Activated CD8-positive, alpha-beta T cell treated with anti-CD3 and anti-CD28 coated beads for 36 hours (primary cell): ENCODE data around the gene PDIA5. TPM values are rescaled to one million over a fixed set of nuclear protein-coding genes. Genes with fewer than 3 reads are reported as not detected.

Experiments
- ATAC-seq: fragments of 200-7000 bp; cut with Tn5 transposase; one replicate; pipeline ENCODE4 v1.10.0; 2021; ENCODE audit warnings: mild to moderate bottlenecking, moderate library complexity
- CTCF ChIA-PET: fragments of 350-600 bp; sonication (Branson Sonifier 250); formaldehyde crosslinking; loops from one replicate; lab custom pipeline; 2021; ENCODE audit warnings: antibody characterized with exemption; lab: Charles Lee
- POLR2A ChIA-PET: fragments of 350-600 bp; sonication (Branson Sonifier 250); formaldehyde crosslinking; loops from one replicate; lab custom pipeline; 2021; ENCODE audit warnings: antibody characterized with exemption; lab: Charles Lee
- DNase-seq: peaks from one replicate; pipeline ENCODE4 v3.0.0-alpha.2; 2020
- H3K27ac Mint-ChIP-seq: one replicate; pipeline ENCODE4 v1.8.0; 2021; ENCODE audit warnings: mild to moderate bottlenecking, mixed read lengths
- H3K27me3 Mint-ChIP-seq: one replicate; pipeline ENCODE4 v1.8.0; 2021; ENCODE audit warnings: mixed read lengths
- H3K36me3 Mint-ChIP-seq: one replicate; pipeline ENCODE4 v1.8.0; 2021; ENCODE audit warnings: low read depth, mixed read lengths
- H3K4me1 Mint-ChIP-seq: one replicate; pipeline ENCODE4 v1.8.0; 2021; ENCODE audit warnings: low read depth, mixed read lengths
- H3K4me3 Mint-ChIP-seq: one replicate; pipeline ENCODE4 v1.8.0; 2021; ENCODE audit warnings: mild to moderate bottlenecking, moderate library complexity, mixed read lengths
- H3K9me3 Mint-ChIP-seq: one replicate; pipeline ENCODE4 v1.8.0; 2021; ENCODE audit warnings: mixed read lengths
- intact Hi-C: fragments of 100-400 bp; cut with micrococcal nuclease; formaldehyde crosslinking; loops from one replicate; pipeline ENCODE4 v1.10.0; 2022
- total RNA-seq, 2 experiments: library from RNA; stranded (reverse); gene quantifications; one replicate each; pipeline ENCODE4 v1.2.3, GENCODE V29; 2021
- TF ChIP-seq, protein P1 (sequence below): fragments of 200-600 bp; IDR thresholded peaks from one replicate; pipeline ENCODE4 v1.8.0; 2022; ENCODE audit warnings: antibody characterized with exemption, mild to moderate bottlenecking

The PDIA5 gene
- total RNA-seq, 2 experiments from 2014 or later, result 17.9 to 19.0 TPM

DNA sequence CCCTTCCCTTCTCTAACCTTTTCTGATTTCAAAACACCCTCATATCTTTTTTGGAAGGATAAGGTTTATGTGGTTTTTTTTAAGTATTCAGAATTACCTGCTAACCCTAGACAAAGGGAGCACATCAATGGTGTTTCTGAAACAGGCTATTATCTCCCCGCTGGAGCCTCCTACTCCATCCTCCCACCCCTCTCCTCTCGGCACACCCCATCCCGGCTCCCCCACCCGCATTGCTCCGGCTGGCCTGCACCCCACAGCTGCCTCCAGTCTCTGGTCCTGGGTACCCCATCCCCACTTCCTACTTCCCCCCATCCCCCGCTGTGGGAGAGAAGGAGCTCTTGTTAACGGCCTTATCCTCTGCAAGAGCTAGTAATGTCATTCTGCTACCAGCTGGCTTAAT, 59.2 kb downstream of the PDIA5 start:
- no peak overlapping the region for H3K4me3 Mint-ChIP-seq

DNA sequence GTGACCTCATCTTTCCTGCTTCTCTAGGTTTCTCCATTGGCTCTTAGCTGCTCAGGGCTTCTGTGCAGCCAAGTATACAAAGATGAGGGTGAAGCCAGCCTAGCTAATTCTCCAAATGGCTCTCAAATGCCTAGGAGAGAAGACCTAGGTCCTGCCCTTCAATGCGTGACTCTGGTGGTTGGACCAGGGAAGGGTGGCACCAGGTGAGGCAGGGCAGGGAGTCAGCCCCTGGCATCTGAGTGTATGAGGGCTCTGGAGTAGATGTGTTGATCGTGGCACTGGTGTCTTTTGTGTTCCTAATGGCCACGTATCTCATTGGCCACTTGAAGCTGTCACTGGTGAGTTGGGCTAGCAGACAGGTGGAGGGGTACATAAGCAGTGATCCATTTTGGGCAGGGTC, 59.8 kb downstream of the PDIA5 start:
- POLR2A ChIA-PET, result no interaction called here
- Mint-ChIP-seq H3K4me3 (no peak overlapping the region), H3K36me3 (peaks cover 22% of the 10 kb centered on the region), H3K4me1 (no peaks in the 10 kb centered on the region), H3K9me3 (no peaks in the 10 kb centered on the region), H3K27ac (no peak overlapping the region), H3K27me3 (no peaks in the 10 kb centered on the region)
- intact Hi-C loops, result no loop called here
- ATAC-seq (no peak), DNase-seq (no peak)
- TF ChIP-seq, protein P1, sequence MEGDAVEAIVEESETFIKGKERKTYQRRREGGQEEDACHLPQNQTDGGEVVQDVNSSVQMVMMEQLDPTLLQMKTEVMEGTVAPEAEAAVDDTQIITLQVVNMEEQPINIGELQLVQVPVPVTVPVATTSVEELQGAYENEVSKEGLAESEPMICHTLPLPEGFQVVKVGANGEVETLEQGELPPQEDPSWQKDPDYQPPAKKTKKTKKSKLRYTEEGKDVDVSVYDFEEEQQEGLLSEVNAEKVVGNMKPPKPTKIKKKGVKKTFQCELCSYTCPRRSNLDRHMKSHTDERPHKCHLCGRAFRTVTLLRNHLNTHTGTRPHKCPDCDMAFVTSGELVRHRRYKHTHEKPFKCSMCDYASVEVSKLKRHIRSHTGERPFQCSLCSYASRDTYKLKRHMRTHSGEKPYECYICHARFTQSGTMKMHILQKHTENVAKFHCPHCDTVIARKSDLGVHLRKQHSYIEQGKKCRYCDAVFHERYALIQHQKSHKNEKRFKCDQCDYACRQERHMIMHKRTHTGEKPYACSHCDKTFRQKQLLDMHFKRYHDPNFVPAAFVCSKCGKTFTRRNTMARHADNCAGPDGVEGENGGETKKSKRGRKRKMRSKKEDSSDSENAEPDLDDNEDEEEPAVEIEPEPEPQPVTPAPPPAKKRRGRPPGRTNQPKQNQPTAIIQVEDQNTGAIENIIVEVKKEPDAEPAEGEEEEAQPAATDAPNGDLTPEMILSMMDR, result no peak
- CTCF ChIA-PET, result no interaction called here

More for the DNA sequence above, 59.2 kb downstream of the PDIA5 start:
- Mint-ChIP-seq H3K36me3 (peaks cover 20% of the 10 kb centered on the region), H3K27me3 (no peaks in the 10 kb centered on the region), H3K27ac (no peak overlapping the region), H3K9me3 (no peaks in the 10 kb centered on the region), H3K4me1 (no peaks in the 10 kb centered on the region)
- no peak for ATAC-seq
- TF ChIP-seq, protein P1, result no peak
- no peak for DNase-seq
- POLR2A ChIA-PET, result no interaction called here
- intact Hi-C loops, result no loop called here
- CTCF ChIA-PET, result no interaction called here

DNA sequence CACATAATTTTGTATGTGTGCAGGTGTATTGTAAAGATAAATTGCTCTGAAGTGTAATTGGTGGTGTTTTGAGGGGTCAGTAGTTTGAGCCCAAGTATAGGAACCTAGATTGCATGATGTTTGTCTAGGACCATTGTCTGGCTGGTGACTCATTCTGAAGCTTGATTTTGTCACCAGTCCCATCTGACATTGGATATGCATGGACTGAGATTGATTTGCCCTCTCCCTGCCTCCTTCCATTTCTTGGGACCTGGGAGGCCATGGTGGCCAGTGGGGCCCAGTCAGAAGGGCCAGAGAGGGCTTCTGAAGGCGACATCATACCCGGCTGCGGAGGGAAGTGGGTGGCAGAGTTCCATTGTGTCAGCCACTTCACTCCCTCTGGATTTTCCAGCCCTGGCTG, 62.3 kb downstream of the PDIA5 start:
- no peaks in the 10 kb centered on the region for H3K27me3 Mint-ChIP-seq
- H3K36me3 Mint-ChIP-seq, result peaks cover 22% of the 10 kb centered on the region
- H3K27ac Mint-ChIP-seq, result no peak overlapping the region
- intact Hi-C loops, result no loop called here
- no peaks in the 10 kb centered on the region for H3K9me3 Mint-ChIP-seq
- ATAC-seq (no peak), DNase-seq (no peak)
- POLR2A ChIA-PET, result no interaction called here
- no peaks in the 10 kb centered on the region for H3K4me1 Mint-ChIP-seq
- no peak overlapping the region for H3K4me3 Mint-ChIP-seq
- CTCF ChIA-PET, result no interaction called here
- TF ChIP-seq, protein P1, result no peak

DNA sequence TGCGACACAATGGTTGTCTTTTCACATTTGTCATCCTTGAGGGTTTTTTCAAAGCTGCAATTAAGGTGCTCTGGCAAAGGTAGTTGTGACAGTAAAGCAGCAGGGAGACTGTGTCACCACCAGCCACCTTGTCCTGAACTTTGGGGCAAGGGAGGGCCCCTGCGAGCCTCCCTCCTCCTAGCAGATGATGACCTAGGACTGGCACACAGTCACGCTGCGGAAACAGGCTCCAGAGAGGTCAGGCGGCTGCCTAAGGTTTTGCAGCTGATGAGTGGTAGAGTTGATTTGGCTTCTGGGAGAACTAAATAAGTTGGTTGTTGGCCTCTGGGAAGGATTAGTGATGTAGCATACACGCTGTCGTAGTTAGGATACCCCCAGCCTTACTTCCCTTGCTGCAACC, 62.7 kb downstream of the PDIA5 start:
- ChIA-PET POLR2A (no interaction called here), CTCF (no interaction called here)
- no peak for DNase-seq
- TF ChIP-seq, protein P1, result no peak
- Mint-ChIP-seq H3K36me3 (peaks cover 22% of the 10 kb centered on the region), H3K4me1 (no peaks in the 10 kb centered on the region), H3K27ac (no peak overlapping the region), H3K4me3 (no peak overlapping the region), H3K9me3 (no peaks in the 10 kb centered on the region), H3K27me3 (no peaks in the 10 kb centered on the region)
- ATAC-seq, result no peak
- intact Hi-C loops, result no loop called here

DNA sequence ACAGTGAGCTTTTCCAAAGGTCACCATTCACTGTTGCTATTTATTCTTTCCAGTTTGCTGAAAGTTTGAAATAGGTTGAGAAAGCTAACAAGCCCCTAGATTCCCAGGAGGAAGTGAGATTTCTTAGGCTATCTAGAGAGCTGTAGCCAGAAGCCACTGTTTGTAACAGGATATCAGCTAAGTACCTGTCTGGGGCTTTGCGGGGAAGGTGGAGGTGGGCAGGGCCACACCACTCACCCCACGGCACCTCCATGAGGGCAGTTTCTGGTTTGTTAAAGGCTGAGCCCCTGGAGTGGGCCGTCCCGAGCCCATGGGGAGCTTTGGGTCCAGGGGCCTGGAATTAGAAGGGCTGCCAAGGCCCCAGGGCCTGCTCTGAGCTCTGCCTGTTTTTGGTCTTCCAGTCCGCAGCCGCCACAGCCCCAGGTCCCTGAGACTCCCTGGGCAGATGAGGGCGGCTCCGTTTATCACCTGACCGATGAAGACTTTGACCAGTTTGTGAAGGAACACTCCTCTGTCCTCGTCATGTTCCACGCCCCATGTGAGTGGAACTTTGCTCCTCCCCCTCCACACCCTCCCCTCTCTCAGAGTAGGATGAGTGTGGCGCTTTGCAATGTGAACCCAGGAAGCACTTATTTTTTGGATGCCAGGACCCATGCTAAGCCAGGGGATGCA, 63.4 kb downstream of the PDIA5 start:
- no peak for ATAC-seq
- intact Hi-C loops, result no loop called here
- peaks cover 22% of the 10 kb centered on the region for H3K36me3 Mint-ChIP-seq
- TF ChIP-seq, protein P1, result no peak
- no peak for DNase-seq
- ChIA-PET CTCF (no interaction called here), POLR2A (no interaction called here)
- H3K9me3 Mint-ChIP-seq, result no peaks in the 10 kb centered on the region
- H3K4me3 Mint-ChIP-seq, result no peak overlapping the region
- H3K27me3 Mint-ChIP-seq, result no peaks in the 10 kb centered on the region
- H3K27ac Mint-ChIP-seq, result no peak overlapping the region
- H3K4me1 Mint-ChIP-seq, result no peaks in the 10 kb centered on the region
